Stimulated activated CD4-positive, alpha-beta T cell treated with anti-CD3 and anti-CD28 coated beads, Interleukin-12 subunit alpha, Interleukin-12 subunit beta, amount 100 ng/mL, for 4 hours (primary cell): ENCODE results near the gene SLF2.

Experiments
- DNase-seq: peaks from one replicate; pipeline ENCODE4 v3.0.0-alpha.2; 2020

The SLF2 gene

GRCh38 chr10:100907175-100907574 is 5.6 kb upstream of the SLF2 start:
- DNase-seq = no peak

GRCh38 chr10:100907773-100908363 is 4.9 kb upstream of the SLF2 start:
- no peak for DNase-seq

- no peak for DNase-seq
Observed at GRCh38 chr10:100908378-100908777, 4.4 kb upstream of the SLF2 start.

DNA sequence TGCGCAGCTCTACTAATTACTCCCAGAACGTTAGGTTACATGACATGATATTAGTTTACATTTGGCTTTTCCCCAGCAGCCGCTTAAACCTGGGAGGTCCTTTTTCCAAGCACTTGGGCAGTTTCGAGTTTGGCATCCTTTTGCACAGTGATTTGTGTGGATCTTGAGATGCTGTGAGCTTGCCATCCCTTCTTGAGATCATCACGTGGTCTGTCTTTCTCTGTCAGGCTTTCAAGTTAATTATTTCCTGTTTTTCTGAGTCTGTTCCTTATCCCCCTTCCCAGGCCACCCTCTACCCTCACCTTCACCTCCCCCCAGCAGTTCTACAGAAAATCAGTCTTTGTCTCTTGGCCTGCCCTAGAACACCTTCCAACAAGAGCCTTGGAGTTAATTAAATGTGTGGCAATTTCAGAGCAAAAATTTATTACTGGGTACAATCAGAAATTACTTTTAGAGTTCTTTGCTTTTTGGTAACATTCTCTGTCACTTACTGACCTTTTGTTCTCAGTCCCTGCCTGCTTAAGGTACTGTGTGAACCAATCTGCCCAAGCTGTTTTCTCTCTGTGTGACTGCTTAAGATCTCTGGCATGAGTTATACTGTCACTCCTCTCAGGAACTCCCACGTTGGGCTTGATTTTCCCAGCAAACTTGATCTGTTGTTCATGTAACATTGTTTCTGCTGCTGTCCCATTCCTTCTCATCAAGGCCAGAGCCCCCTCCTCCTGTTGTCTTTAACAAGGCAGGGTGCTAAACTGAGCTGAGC is 3.1 kb upstream of the SLF2 start:
- DNase-seq = no peak

GRCh38 chr10:100911472-100911871 is 1.3 kb upstream of the SLF2 start:
- no peak for DNase-seq

- DNase-seq = no peak
Observed at GRCh38 chr10:100912013-100912604, 654 bp upstream of the SLF2 start.

GRCh38 chr10:100913470-100913865 is 705 bp downstream of the SLF2 start:
- DNase-seq = no peak

DNA sequence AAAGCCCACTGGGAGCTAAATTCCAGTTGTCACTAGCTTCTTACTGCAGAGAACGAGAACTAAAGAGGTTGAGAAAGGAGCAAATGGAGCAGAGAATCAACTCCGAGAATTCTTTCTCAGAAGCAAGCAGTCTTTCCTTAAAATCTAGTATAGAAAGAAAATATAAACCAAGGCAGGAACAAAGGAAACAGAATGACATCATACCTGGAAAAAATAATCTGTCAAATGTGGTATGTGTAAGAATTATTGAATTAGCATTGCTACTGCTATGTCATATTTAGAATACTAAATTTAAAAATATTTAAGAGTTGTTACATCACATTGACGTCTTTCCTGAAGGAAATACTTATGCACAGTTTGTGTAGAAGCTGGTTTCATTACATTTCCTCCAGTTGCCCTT is 4.3 kb downstream of the SLF2 start:
- DNase-seq = no peak

GRCh38 chr10:100923580-100923979 is 10.8 kb downstream of the SLF2 start:
- DNase-seq = no peak

DNA sequence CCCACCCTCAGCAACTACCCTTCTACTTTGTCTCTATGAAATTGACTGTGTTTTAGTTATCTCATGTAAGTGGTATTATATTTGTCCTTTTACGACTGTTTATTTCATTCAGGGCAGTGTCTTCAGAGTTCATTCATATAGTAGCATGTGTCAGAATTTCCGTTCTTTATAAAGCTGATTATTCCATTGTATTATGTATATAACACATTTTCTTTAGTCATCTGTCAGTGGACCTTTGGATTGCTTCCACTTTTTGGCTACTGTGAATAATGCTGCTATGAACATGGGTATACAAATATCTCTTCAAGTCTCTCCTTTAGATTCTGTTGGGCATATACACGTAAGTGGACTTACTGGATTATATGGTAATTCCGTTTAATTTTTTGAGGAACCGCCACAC is 14.5 kb downstream of the SLF2 start:
- no peak for DNase-seq

DNA sequence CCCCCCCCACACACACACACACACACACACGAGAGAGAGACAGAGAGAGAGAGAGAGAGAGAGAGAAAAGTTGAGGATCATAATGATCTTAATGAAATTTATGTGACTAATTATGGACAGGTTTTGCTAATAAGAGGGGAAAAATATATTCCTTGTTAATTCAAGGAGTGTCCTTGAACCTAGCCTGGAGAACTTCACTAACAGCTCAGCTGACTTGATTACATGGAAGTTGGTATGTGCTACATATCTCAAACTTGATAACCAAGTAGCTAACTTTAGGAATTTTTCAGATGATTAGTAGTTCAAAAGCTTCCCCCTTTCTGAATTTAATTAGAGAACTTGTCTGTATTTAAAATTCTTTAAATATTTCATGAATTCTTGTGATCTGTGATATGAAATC is 15.3 kb downstream of the SLF2 start:
- DNase-seq = no peak

DNA sequence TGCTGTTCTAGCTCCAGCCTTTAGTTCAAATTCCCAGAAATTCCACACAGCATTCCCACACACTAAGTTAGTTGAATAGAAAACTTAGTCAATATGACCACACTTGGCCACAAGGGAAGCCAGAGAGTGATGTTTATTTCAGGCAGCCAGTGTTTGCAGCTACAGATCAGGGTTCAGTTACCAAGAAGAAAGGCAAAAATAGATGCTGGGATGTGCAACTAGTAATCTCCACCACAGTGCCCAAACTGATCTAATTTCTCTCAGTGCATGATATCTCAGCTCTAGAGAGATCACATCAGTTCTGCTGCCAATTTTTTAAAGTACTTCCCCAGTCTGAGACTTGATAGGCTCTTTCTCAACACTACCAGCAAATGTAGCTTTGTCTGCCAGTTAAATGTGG is 17.6 kb downstream of the SLF2 start:
- no peak for DNase-seq

GRCh38 chr10:100934084-100934659 is 21.4 kb downstream of the SLF2 start:
- no peak for DNase-seq

DNA sequence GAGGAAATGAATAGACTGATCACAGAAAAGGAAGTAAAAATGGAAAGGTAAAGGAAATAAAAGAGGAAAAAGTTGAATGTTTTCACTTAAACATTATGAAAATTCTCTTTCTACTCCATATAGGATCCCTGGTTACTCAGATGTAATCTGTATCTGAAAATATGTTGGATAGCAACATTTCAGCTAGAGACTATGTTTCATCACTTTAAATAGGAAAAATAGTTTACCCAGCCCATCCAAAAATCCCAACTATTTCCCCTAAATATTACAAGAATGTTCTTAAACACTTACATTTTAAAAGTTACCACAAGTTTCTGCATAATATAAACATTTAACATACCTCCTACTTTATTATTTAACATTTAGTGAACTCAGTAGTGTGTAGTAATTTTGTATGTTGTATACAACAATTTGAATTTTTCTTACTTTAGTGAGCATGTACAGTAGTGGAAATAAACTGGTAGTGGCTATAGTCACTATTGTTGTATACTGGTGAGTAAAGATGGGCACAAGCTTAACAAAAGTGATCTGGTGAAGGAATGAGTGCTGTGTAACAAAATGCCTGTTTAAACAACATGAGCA is 27.1 kb downstream of the SLF2 start:
- DNase-seq = no peak

DNA sequence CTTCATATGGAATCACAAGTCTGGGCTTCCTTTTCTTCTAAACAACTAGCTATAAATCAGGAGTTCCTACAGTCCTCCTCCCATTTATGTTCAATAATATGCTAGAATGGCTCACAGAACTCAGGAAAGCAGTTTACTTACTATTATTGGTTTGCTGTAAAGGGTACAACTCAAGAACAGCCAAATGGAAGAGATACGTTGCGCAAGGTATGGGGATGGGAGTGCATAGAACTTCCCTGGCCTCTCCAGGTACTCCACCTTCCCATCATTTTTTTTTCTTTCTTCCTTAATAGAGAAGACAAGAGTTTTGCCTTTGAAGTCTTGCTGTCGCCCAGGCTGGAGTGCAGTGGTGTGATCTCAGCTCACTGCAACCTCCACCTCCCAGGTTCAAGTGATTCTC is 29.5 kb downstream of the SLF2 start:
- no peak for DNase-seq

- no peak for DNase-seq
Observed at GRCh38 chr10:100943508-100943907, 30.7 kb downstream of the SLF2 start.

- DNase-seq = no peak
Observed at GRCh38 chr10:100945754-100946153, 33.0 kb downstream of the SLF2 start.

DNA sequence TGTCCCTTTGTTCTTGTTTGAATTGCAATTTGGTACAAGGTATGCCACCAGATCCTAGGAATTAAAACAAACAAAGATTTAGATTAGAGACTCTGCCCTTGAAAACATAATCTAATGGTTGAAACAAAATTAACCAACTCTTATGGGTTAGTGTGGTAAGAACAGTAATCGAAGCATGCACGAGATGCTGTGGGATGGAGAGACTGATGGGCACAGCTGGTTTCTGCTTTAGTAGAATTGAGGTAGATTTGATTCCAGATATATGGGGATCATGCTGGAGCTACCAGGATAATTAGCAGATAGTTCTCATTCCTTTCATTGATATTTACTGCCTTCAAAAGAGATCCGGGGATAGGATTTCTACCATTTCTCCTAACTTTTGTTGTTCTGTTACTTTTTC is 36.2 kb downstream of the SLF2 start:
- DNase-seq = no peak

DNA sequence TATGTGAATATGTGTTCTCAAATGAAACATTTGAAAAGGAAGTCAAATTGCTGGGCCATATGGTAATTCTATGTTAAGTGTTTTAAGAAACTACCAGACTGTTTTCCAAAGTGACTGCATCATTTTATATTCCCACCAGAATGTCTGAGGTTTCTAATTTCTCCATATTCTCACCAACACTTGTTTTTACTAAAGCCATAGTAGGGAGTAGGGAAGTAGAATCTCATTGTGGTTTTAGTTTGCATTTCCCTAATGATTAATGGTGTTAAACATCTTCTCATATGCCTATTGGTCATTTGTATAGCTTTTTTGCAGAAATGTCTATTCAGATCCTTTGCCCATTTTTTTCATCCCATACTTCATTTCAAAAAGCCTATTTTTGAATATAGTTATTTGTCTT is 47.5 kb downstream of the SLF2 start:
- DNase-seq = no peak

GRCh38 chr10:100962351-100963080 is 49.8 kb downstream of the SLF2 start:
- no peak for DNase-seq

DNA sequence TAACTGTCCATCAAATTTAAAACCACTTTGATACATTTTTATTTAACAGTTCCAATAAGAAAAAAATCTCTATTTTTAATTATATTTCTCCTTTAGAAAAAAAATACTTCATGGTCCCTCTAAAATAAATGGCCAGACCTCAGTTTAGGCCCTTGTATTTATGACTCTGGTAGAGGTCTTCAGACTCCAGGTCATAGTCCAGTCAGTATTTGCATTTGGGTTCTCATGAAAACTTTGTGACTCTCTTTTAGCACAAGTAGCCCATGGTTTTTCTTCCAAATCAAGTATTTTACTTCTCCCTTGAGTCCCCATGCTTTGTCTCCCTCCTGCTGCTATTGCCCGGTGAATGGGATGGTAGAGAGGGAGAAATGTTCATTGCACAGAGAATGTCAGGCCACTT is 51.1 kb downstream of the SLF2 start:
- no peak for DNase-seq

- DNase-seq = no peak
Observed at GRCh38 chr10:100965820-100966219, 53.1 kb downstream of the SLF2 start.

DNA sequence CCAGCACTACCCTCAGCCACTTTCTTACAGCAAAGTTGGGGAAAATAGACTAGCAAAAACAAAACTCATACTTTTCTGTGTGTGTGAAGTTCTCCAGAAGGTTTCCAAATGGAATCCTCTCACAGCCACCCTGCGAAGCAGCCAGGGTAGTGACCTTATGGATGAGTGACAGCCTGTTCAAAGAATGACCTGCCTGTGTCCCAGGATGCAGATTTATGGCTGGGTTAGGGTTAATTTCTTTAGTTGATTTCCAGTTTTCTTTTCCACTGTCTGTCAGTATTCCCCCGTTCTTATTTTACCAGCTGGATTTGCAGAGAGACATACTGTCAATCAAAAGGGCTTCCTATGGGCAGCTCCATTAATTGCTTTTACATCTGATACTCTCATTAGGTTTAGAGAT is 54.1 kb downstream of the SLF2 start:
- DNase-seq = no peak
